HEK293T (cell line): ENCODE data around the gene DNAAF5.

Experiments used
- BHLHE40 ChIP-seq: fragments of 450-650 bp; IDR thresholded peaks from 2 replicates; pipeline ENCODE4 v1.6.1; 2016; ENCODE audit warnings: mild to moderate bottlenecking, moderate library complexity, borderline replicate concordance
- CTBP1 ChIP-seq: fragments of 450-650 bp; IDR thresholded peaks from 2 replicates; pipeline ENCODE4 v1.6.1; 2016; ENCODE audit warnings: borderline replicate concordance
- ELF4 ChIP-seq: fragments of 450-650 bp; IDR thresholded peaks from 2 replicates; pipeline ENCODE4 v1.6.1; 2017; ENCODE audit warnings: antibody characterized with exemption
- FOXK2 ChIP-seq: fragments of 450-650 bp; IDR thresholded peaks from 2 replicates; pipeline ENCODE4 v1.6.1; 2016; ENCODE audit warnings: mild to moderate bottlenecking
- FOXM1 ChIP-seq: fragments of 450-650 bp; IDR thresholded peaks from 2 replicates; pipeline ENCODE4 v1.6.1; 2017; ENCODE audit warnings: mild to moderate bottlenecking, borderline replicate concordance
- SUZ12 ChIP-seq: fragments of 450-650 bp; IDR thresholded peaks from 2 replicates; pipeline ENCODE4 v1.6.1; 2016; ENCODE audit warnings: mild to moderate bottlenecking
- TF ChIP-seq, protein P1 (sequence below): fragments of 450-650 bp; IDR thresholded peaks from 2 replicates; pipeline ENCODE4 v1.6.1; 2016

DNA sequence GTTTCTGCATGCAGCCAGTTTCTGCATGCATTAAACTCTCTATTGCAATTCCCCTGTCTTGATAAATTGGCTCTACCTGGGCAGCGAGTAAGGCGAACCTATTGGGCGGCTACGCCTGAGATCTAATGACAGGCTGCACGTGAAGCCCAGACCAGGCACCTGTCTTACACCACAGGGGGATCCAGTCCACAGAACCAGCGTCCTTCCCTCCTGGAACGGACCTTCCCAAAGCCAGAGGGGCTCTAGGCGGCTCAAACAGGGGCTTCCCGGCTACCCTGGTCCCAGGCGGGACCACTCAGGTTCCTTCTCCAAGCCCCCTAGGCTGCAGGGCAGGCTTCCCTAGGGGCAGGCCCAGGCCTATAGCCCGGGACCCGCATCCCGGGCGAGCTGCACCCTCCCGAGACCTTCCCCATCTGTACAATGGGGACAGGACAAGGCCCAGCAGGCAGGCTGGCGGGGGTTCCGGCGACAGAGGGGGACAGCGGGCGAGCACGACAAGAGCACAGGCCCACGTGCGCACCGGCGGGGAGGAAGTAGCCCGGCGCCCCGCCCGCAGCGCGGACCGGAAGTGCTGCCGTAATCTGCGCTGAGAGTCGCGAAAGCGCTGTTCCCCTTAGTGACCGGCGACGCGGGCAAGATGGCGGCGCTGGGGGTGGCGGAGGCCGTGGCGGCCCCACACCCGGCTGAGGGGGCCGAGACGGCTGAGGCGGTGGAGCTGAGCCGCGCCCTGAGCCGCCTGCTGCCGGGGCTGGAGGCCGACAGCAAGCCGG lies at the start of gene DNAAF5:
- TF ChIP-seq ELF4 (peak; percentile 79), CTBP1 (no peak), BHLHE40 (no peak), SUZ12 (no peak), FOXK2 (no peak), FOXM1 (no peak)
- TF ChIP-seq, protein P1, sequence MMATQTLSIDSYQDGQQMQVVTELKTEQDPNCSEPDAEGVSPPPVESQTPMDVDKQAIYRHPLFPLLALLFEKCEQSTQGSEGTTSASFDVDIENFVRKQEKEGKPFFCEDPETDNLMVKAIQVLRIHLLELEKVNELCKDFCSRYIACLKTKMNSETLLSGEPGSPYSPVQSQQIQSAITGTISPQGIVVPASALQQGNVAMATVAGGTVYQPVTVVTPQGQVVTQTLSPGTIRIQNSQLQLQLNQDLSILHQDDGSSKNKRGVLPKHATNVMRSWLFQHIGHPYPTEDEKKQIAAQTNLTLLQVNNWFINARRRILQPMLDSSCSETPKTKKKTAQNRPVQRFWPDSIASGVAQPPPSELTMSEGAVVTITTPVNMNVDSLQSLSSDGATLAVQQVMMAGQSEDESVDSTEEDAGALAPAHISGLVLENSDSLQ, result no peak
